Transverse colon (tissue), 4 donors: Measurements from ENCODE around the gene RASSF3.

Experiments used
- CTCF ChIP-seq, 5 experiments: fragments of 200-600 bp in 3 of 5; fragments of 450-650 bp in 2 of 5; sonication (generic) in 3 of 5; IDR thresholded peaks; 1 replicate in 2 of 5; 2 replicates in 3 of 5; pipeline ENCODE4 v1.5.1; 2016 to 2017; ENCODE audit warnings: antibody characterized with exemption in 5 of 5, inconsistent platforms in 3 of 5, mild to moderate bottlenecking in 2 of 5, moderate library complexity in 1 of 5
- EP300 ChIP-seq: sonication (generic); formaldehyde crosslinking; IDR thresholded peaks from one replicate; pipeline ENCODE4 v1.6.1; 2017; ENCODE audit warnings: antibody characterized with exemption, low read depth
- POLR2A ChIP-seq: fragments of 450-650 bp; IDR thresholded peaks from one replicate; pipeline ENCODE4 v1.6.1; 2016; ENCODE audit warnings: antibody characterized with exemption, mild to moderate bottlenecking, moderate library complexity
- POLR2AphosphoS5 ChIP-seq, 3 donors: sonication (generic); formaldehyde crosslinking; IDR thresholded peaks; one replicate each; pipeline ENCODE4 v1.6.1; 2016; ENCODE audit warnings: antibody characterized with exemption in 3 of 3

GRCh38 chr12:64691795-64692583 lies 81.7 kb downstream of the RASSF3 start:
- TF ChIP-seq CTCF (IDR thresholded peaks at IDR 0.05) (no peak), POLR2AphosphoS5 (IDR thresholded peaks at IDR 0.05) (no peak), POLR2A (no peak), EP300 (no peak)
